Endothelial cell of umbilical vein (primary cell): Measurements from ENCODE around the gene SIRT3. TPM values are rescaled to one million over a fixed set of nuclear protein-coding genes. Genes with fewer than 3 reads are reported as not detected.

Experiments used
- BruUV-seq: library from RNA; stranded (reverse); fragments of 400-500 nt; replicated peaks from 2 replicates; lab custom pipeline; 2021; lab: Mats Ljungman, UMichigan
- CTCF ChIA-PET: fragments of 300-600, 350-600 bp; sonication (Branson Sonifier 250); formaldehyde crosslinking; loops from one replicate; lab custom pipeline; 2021; ENCODE audit warnings: antibody characterized with exemption, inconsistent platforms; lab: Charles Lee
- POLR2A ChIA-PET: fragments of 300-600, 350-600 bp; sonication (Branson Sonifier 250); formaldehyde crosslinking; loops from one replicate; lab custom pipeline; 2021; ENCODE audit warnings: antibody characterized with exemption, inconsistent platforms; lab: Charles Lee
- DNase-seq: peaks from one replicate; pipeline ENCODE4 v3.0.0-alpha.2; 2011; ENCODE audit warnings: low read depth, low spot score
- FAIRE-seq: peaks from 2 replicates; lab custom pipeline; 2011; peaks lifted over from hg19 to GRCh38; lab: Jason Lieb, UNC
- H2AFZ ChIP-seq: 2 replicates; pipeline ENCODE4 v1.6.0; 2012; ENCODE audit warnings: low read depth, low read length, control low read depth, inconsistent platforms
- H3K27ac ChIP-seq: 2 replicates; pipeline ENCODE4 v1.5.1; 2011; ENCODE audit warnings: low read depth, mild to moderate bottlenecking, control low read depth, low read length, moderate library complexity; ENCODE audit not compliant: insufficient read depth
- H3K27me3 ChIP-seq, 2 experiments: 2 replicates each; pipeline versions ENCODE4 v1.6.0 to v1.6.1; 2011; ENCODE audit warnings: low read length in 2 of 2, mixed read lengths in 1 of 2; ENCODE audit not compliant: control insufficient read depth in 2 of 2, insufficient read depth in 2 of 2
- H3K36me3 ChIP-seq, 2 experiments: 2 replicates in 1 of 2; 3 replicates in 1 of 2; pipeline ENCODE4 v1.5.1; 2011; ENCODE audit warnings: low read length in 2 of 2, mild to moderate bottlenecking in 1 of 2, moderate library complexity in 1 of 2; ENCODE audit not compliant: control insufficient read depth in 2 of 2, insufficient read depth in 2 of 2; ENCODE audit errors: extremely low read depth in 1 of 2
- H3K4me1 ChIP-seq: 3 replicates; pipeline ENCODE4 v1.5.1; 2011; ENCODE audit warnings: mild to moderate bottlenecking, low read length; ENCODE audit not compliant: control insufficient read depth, insufficient read depth; ENCODE audit errors: extremely low read depth
- H3K4me2 ChIP-seq: 2 replicates; pipeline ENCODE4 v1.6.1; 2011; ENCODE audit warnings: low read length, control low read depth, mixed read lengths; ENCODE audit not compliant: insufficient read depth
- H3K4me3 ChIP-seq, 3 experiments: fragments of 200-600 bp in 1 of 3; sonication (generic), shearing (Covaris generic) in 1 of 3; replicated peaks in 1 of 3; 2 replicates each; pipeline ENCODE4 v1.5.1; 2011 to 2016; ENCODE audit warnings: control low read depth in 3 of 3, low read length in 3 of 3, mild to moderate bottlenecking in 2 of 3, inconsistent platforms in 1 of 3, low read depth in 1 of 3, moderate library complexity in 1 of 3; ENCODE audit not compliant: insufficient read depth in 1 of 3
- H3K79me2 ChIP-seq: 2 replicates; pipeline ENCODE4 v1.6.0; 2012; ENCODE audit warnings: low read length, inconsistent platforms; ENCODE audit not compliant: control insufficient read depth, insufficient read depth
- H3K9ac ChIP-seq: replicated peaks from 2 replicates; pipeline ENCODE3; 2011; ENCODE audit warnings: low read length, control low read depth; ENCODE audit not compliant: insufficient read depth; ENCODE audit errors: extremely low read depth
- H3K9me1 ChIP-seq: replicated peaks from 3 replicates; pipeline ENCODE4 v1.6.0; 2011; ENCODE audit warnings: mild to moderate bottlenecking, low read length; ENCODE audit not compliant: control insufficient read depth, insufficient read depth; ENCODE audit errors: extremely low read depth
- H3K9me3 ChIP-seq: replicated peaks from 2 replicates; pipeline ENCODE4 v1.5.1; 2012; ENCODE audit warnings: low read length, inconsistent platforms; ENCODE audit not compliant: control insufficient read depth, insufficient read depth
- H4K20me1 ChIP-seq: replicated peaks from 2 replicates; pipeline ENCODE3; 2011; ENCODE audit warnings: mild to moderate bottlenecking, low read length; ENCODE audit not compliant: control insufficient read depth, insufficient read depth; ENCODE audit errors: extremely low read depth
- EZH2 ChIP-seq: IDR thresholded peaks from 2 replicates; pipeline ENCODE4 v1.6.1; 2012; ENCODE audit warnings: borderline replicate concordance, low read depth, mild to moderate bottlenecking, moderate library complexity, low read length, inconsistent platforms; ENCODE audit not compliant: severe bottlenecking
- FOS ChIP-seq: IDR thresholded peaks from 2 replicates; pipeline ENCODE4 v1.6.1; 2011; ENCODE audit warnings: mild to moderate bottlenecking, low read length, moderate library complexity, borderline replicate concordance; ENCODE audit not compliant: insufficient read depth
- GATA2 ChIP-seq: IDR thresholded peaks from 2 replicates; pipeline ENCODE4 v1.7.0; 2011; ENCODE audit warnings: low read depth, mild to moderate bottlenecking, moderate library complexity, mixed read lengths, low read length; ENCODE audit not compliant: insufficient read length, insufficient read depth
- JUN ChIP-seq: IDR thresholded peaks from 2 replicates; pipeline ENCODE4 v1.6.1; 2011; ENCODE audit warnings: borderline replicate concordance, low read depth; ENCODE audit not compliant: insufficient read length, insufficient read depth
- MYC ChIP-seq: IDR thresholded peaks from one replicate; pipeline ENCODE4 v1.6.1; 2011; ENCODE audit warnings: mild to moderate bottlenecking, low read depth, low read length
- POLR2A ChIP-seq: IDR thresholded peaks from 2 replicates; pipeline ENCODE4 v1.6.1; 2012; ENCODE audit warnings: low read depth, mild to moderate bottlenecking, control low read depth, low read length
- POLR2AphosphoS5 ChIP-seq: IDR thresholded peaks from 2 replicates; pipeline ENCODE4 v1.6.1; 2012; ENCODE audit warnings: low read depth, mild to moderate bottlenecking, control low read depth, low read length, moderate library complexity; ENCODE audit not compliant: insufficient read depth
- dilution Hi-C: fragments of 300-500 bp; cut with MboI; formaldehyde crosslinking; loops from one replicate; pipeline ENCODE4 v1.15.0; 2019; ENCODE audit warnings: low sequenced_read_pairs; ENCODE audit not compliant: extremely low pct_ligation_motif_present
- intact Hi-C: fragments of 100-400 bp; cut with micrococcal nuclease; formaldehyde crosslinking; loops from one replicate; pipeline ENCODE4 v1.10.0; 2022
- polyA plus RNA-seq, 4 experiments: library from polyadenylated mRNA; depleted of rRNA in 3 of 4; stranded (reverse) in 3 of 4; unstranded in 1 of 4; fragments of >200 nt; gene quantifications; 2 replicates each; pipeline versions ENCODE4 v1.2.1 to v1.2.3, GENCODE V29; 2011 to 2012; ENCODE audit warnings: missing spikeins in 1 of 4
- total RNA-seq: library from RNA; stranded (reverse); gene quantifications from 2 replicates; pipeline ENCODE4 v1.2.3, GENCODE V29; 2021
- TF ChIP-seq, protein P1 (sequence below): IDR thresholded peaks from 2 replicates; pipeline ENCODE4 v1.6.1; 2011; ENCODE audit not compliant: insufficient read depth, insufficient read length
- TF ChIP-seq, protein P2 (sequence below), 2 donors: IDR thresholded peaks; 1 replicate in 1 of 2; 2 replicates in 1 of 2; pipeline ENCODE4 v1.5.1; 2011; ENCODE audit warnings: low read length in 2 of 2, mild to moderate bottlenecking in 2 of 2, moderate library complexity in 2 of 2, control low read depth in 1 of 2, inconsistent platforms in 1 of 2, low read depth in 1 of 2; ENCODE audit not compliant: insufficient read depth in 1 of 2; ENCODE audit errors: extremely low read depth in 1 of 2

Gene SIRT3
- total and polyA plus RNA-seq, 2 donors (not counting 3 experiments of a cell fraction or from before 2014, with no cell fraction given), result 12.0 to 18.3 TPM

DNA sequence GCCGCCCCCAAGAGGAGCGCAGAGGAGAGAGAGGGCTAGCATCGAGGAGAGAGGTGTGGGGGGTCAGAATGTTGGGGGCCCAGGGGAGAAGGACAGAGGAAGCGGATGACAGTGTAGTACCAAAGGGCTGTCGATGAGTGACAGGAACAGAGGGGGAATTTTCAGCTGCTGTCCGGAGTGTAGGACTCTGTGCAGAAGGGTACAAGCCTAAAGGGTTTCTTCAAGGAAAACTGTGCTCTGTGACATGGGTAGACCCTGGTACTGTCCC, 36.7 kb upstream of the SIRT3 start:
- FAIRE-seq, result no peak
- no peak for DNase-seq
- intact Hi-C loops (no loop called here), dilution Hi-C loops (no loop called here)
- no peak overlapping the region for H3K4me2 ChIP-seq
- CTCF ChIA-PET, result interaction anchor here (2.6 kb wide), 1 partner anchor 22 kb away, joined by 10 read pairs; no protein-coding TSS in a partner anchor
- H3K4me3 ChIP-seq, result no peak overlapping the region
- H2AFZ ChIP-seq, result no peak overlapping the region
- BruUV-seq, result no TSS peak
- no peak overlapping the region for H3K9ac ChIP-seq
- H3K36me3 ChIP-seq, result no peaks in the 10 kb centered on the region
- POLR2A ChIA-PET, result no interaction called here
- no peak for TF ChIP-seq GATA2
- TF ChIP-seq JUN, result no peak
- TF ChIP-seq, protein P1, sequence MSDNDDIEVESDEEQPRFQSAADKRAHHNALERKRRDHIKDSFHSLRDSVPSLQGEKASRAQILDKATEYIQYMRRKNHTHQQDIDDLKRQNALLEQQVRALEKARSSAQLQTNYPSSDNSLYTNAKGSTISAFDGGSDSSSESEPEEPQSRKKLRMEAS, result no peak
- no peak for TF ChIP-seq FOS
- TF ChIP-seq EZH2, result no peak
- TF ChIP-seq POLR2AphosphoS5, result no peak
- TF ChIP-seq, protein P2, sequence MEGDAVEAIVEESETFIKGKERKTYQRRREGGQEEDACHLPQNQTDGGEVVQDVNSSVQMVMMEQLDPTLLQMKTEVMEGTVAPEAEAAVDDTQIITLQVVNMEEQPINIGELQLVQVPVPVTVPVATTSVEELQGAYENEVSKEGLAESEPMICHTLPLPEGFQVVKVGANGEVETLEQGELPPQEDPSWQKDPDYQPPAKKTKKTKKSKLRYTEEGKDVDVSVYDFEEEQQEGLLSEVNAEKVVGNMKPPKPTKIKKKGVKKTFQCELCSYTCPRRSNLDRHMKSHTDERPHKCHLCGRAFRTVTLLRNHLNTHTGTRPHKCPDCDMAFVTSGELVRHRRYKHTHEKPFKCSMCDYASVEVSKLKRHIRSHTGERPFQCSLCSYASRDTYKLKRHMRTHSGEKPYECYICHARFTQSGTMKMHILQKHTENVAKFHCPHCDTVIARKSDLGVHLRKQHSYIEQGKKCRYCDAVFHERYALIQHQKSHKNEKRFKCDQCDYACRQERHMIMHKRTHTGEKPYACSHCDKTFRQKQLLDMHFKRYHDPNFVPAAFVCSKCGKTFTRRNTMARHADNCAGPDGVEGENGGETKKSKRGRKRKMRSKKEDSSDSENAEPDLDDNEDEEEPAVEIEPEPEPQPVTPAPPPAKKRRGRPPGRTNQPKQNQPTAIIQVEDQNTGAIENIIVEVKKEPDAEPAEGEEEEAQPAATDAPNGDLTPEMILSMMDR (IDR thresholded peaks at IDR 0.05; ENCODE audit: extremely low read depth in 1 of 2, insufficient read depth in 1 of 2, low read depth in 1 of 2, low read length in 2 of 2), result no peak
- no peak for TF ChIP-seq POLR2A
- TF ChIP-seq MYC, result no peak
- H3K79me2 ChIP-seq, result no peaks in the 10 kb centered on the region
- H3K27me3 ChIP-seq, result peaks cover 17 to 23% of the 10 kb centered on the region in 2 experiments
- no peaks in the 10 kb centered on the region for H3K4me1 ChIP-seq
- H3K27ac ChIP-seq, result no peak overlapping the region
- H3K9me1 ChIP-seq, result no peaks in the 10 kb centered on the region
- no peaks in the 10 kb centered on the region for H3K9me3 ChIP-seq
- no peaks in the 10 kb centered on the region for H4K20me1 ChIP-seq
